HepG2 (cell line): ENCODE data around the gene INO80B. TPM values are rescaled to one million over a fixed set of nuclear protein-coding genes. Genes with fewer than 3 reads are reported as not detected.

ENCODE experiments used
- ATAC-seq: fragments of 200-7000 bp; cut with Tn5 transposase; 3 replicates; pipeline ENCODE4 v1.9.1; 2020; ENCODE audit warnings: mild to moderate bottlenecking, moderate library complexity
- BruUV-seq: library from RNA; stranded (reverse); fragments of 400-500 nt; replicated peaks from 2 replicates; lab custom pipeline; 2021; lab: Mats Ljungman, UMichigan
- CTCF ChIA-PET: fragments of 300-600 bp; formaldehyde crosslinking; extraction: SDS; loops from one replicate; lab custom pipeline; 2021; ENCODE audit warnings: low total read pairs, inconsistent platforms, low intra/inter-chr PET ratio; lab: Yijun Ruan, JAX
- POLR2A ChIA-PET: fragments of 350-600 bp; sonication (Branson Sonifier 250); formaldehyde crosslinking; loops from one replicate; lab custom pipeline; 2020; ENCODE audit warnings: antibody characterized with exemption, inconsistent platforms; lab: Yijun Ruan, JAX
- DNase-seq: peaks from one replicate; pipeline ENCODE4 v3.0.0-alpha.2; 2015; ENCODE audit warnings: low spot score
- FAIRE-seq: peaks from 3 replicates; lab custom pipeline; 2011; peaks lifted over from hg19 to GRCh38; lab: Jason Lieb, UNC
- H2AFZ ChIP-seq: one replicate; pipeline ENCODE4 v1.6.1; 2011; ENCODE audit warnings: low read length, inconsistent platforms
- H3K27ac ChIP-seq: fragments of 300-600 bp; 3 replicates; pipeline ENCODE4 v1.8.0; 2011; ENCODE audit warnings: mixed run types, mild to moderate bottlenecking, mixed read lengths, low read length, inconsistent platforms; ENCODE audit not compliant: insufficient read depth; ENCODE audit errors: extremely low read length
- H3K27me3 ChIP-seq, 2 experiments: fragments of 200-600 bp in 1 of 2; 2 replicates in 1 of 2; 3 replicates in 1 of 2; pipeline versions ENCODE4 v1.6.0 to v1.8.0; 2011; ENCODE audit warnings: low read length in 2 of 2, mild to moderate bottlenecking in 2 of 2, moderate library complexity in 2 of 2, inconsistent platforms in 1 of 2; ENCODE audit not compliant: insufficient read depth in 2 of 2, control insufficient read depth in 1 of 2
- H3K36me3 ChIP-seq, 2 experiments: fragments of 200-600 bp in 1 of 2; replicated peaks in 1 of 2; 2 replicates in 1 of 2; 3 replicates in 1 of 2; pipeline versions ENCODE4 v1.5.1 to v1.8.0; 2011; ENCODE audit warnings: low read length in 2 of 2, inconsistent platforms in 1 of 2; ENCODE audit not compliant: insufficient read depth in 2 of 2, control insufficient read depth in 1 of 2
- H3K4me1 ChIP-seq: 2 replicates; pipeline ENCODE4 v1.5.1; 2012; ENCODE audit warnings: low read length, inconsistent platforms; ENCODE audit not compliant: insufficient read depth
- H3K4me2 ChIP-seq: 2 replicates; pipeline ENCODE4 v1.6.0; 2011; ENCODE audit warnings: low read depth, low read length, inconsistent platforms
- H3K4me3 ChIP-seq, 3 experiments: fragments of 200-600 bp in 1 of 3; sonication (generic), shearing (Covaris generic) in 1 of 3; replicated peaks in 1 of 3; 2 replicates each; pipeline ENCODE4 v1.5.1; 2011 to 2016; ENCODE audit warnings: low read length in 3 of 3, inconsistent platforms in 2 of 3, low read depth in 2 of 3, mild to moderate bottlenecking in 2 of 3, control low read depth in 1 of 3, mixed read lengths in 1 of 3; ENCODE audit not compliant: insufficient read depth in 1 of 3
- H3K79me2 ChIP-seq: one replicate; pipeline ENCODE4 v1.6.1; 2011; ENCODE audit warnings: low read length, inconsistent platforms; ENCODE audit not compliant: insufficient read depth
- H3K9ac ChIP-seq: 2 replicates; pipeline ENCODE4 v1.6.0; 2011; ENCODE audit warnings: mild to moderate bottlenecking, low read depth, low read length, inconsistent platforms; ENCODE audit not compliant: insufficient read depth
- H3K9me3 ChIP-seq: 2 replicates; pipeline ENCODE4 v1.5.1; 2012; ENCODE audit warnings: mild to moderate bottlenecking, low read length
- H4K20me1 ChIP-seq: 2 replicates; pipeline ENCODE4 v1.6.0; 2011; ENCODE audit warnings: inconsistent platforms, mild to moderate bottlenecking, low read length, moderate library complexity; ENCODE audit not compliant: insufficient read depth
- AHDC1 ChIP-seq: sonication (generic); formaldehyde crosslinking; IDR thresholded peaks from 2 replicates; pipeline ENCODE4 v1.5.1; 2020; ENCODE audit warnings: mild to moderate bottlenecking, missing genetic modification reagents, borderline replicate concordance
- AHR ChIP-seq: IDR thresholded peaks from 2 replicates; pipeline ENCODE4 v1.6.1; 2018; ENCODE audit warnings: missing genetic modification reagents, missing compliant biosample characterization
- CSRNP1 ChIP-seq: sonication (generic); formaldehyde crosslinking; IDR thresholded peaks from 2 replicates; pipeline ENCODE4 v1.8.1; 2023; ENCODE audit warnings: mild to moderate bottlenecking, missing genetic modification reagents
- FOSL1 ChIP-seq: sonication (generic); formaldehyde crosslinking; IDR thresholded peaks from 2 replicates; pipeline ENCODE4 v1.9.0; 2021; ENCODE audit warnings: missing genetic modification reagents, borderline replicate concordance
- MYC ChIP-seq: sonication (generic); formaldehyde crosslinking; IDR thresholded peaks from 2 replicates; pipeline ENCODE4 v1.9.0; 2021; ENCODE audit warnings: missing genetic modification reagents, borderline replicate concordance
- RERE ChIP-seq: IDR thresholded peaks from 2 replicates; pipeline ENCODE4 v1.6.1; 2016; ENCODE audit warnings: low read depth, missing genetic modification reagents, missing compliant biosample characterization
- SIX1 ChIP-seq: sonication (generic); formaldehyde crosslinking; IDR thresholded peaks from 2 replicates; pipeline ENCODE4 v1.4.0; 2020; ENCODE audit warnings: missing genetic modification reagents, borderline replicate concordance
- ZNF652 ChIP-seq: IDR thresholded peaks from 2 replicates; pipeline ENCODE4 v1.6.1; 2016; ENCODE audit warnings: low read depth, borderline replicate concordance
- WGBS: methylation state at CpG from one replicate; pipeline ENCODE4 v1.1.6; 2017; ENCODE audit warnings: low lambda C conversion rate; 5-methylcytosine and 5-hydroxymethylcytosine counted together
- in situ Hi-C: cut with HindIII; loops from 2 replicates; pipeline ENCODE4 v1.10.0; 2017; ENCODE audit warnings: low pct_unique_long_range_greater_than_20kb; ENCODE audit not compliant: extremely low pct_ligation_motif_present
- intact Hi-C: fragments of 100-400 bp; cut with micrococcal nuclease; formaldehyde crosslinking; loops from one replicate; pipeline ENCODE4 v1.10.0; 2022; ENCODE audit not compliant: unreplicated experiment
- polyA plus RNA-seq, 8 experiments: library from polyadenylated mRNA; depleted of rRNA in 3 of 8; stranded (reverse) in 7 of 8; unstranded in 1 of 8; fragments of >200 nt; fragmentation: Illumina TruSeq in 4 of 8; extraction: Trizol in 4 of 8; gene quantifications; 2 replicates each; pipeline versions ENCODE4 v1.2.1 to v1.2.3, GENCODE V29; 2011 to 2016; ENCODE audit warnings: low read depth in 4 of 8, missing spikeins in 1 of 8, mixed read lengths in 1 of 8; ENCODE audit not compliant: insufficient read depth in 1 of 8
- total RNA-seq, 5 experiments: library from RNA; depleted of rRNA; stranded (reverse); fragments of >200 nt; fragmentation: Illumina TruSeq; extraction: Trizol; gene quantifications; 2 replicates each; pipeline ENCODE4 v1.2.3, GENCODE V29; 2016; ENCODE audit warnings: low read depth in 1 of 5

Gene INO80B
- total and polyA plus RNA-seq, 2 of the 13 experiments (the other 11 are each of a cell fraction or from before 2014, with no cell fraction given), result 6.2 to 14.5 TPM

- peak overlapping the region; percentile 76 to 94 (median 93) for H3K4me3 ChIP-seq
- peaks cover 15 to 33% of the 10 kb centered on the region in 2 experiments for H3K36me3 ChIP-seq
- FAIRE-seq (no peak), DNase-seq (no peak), ATAC-seq (peak; percentile 30)
- intact Hi-C loops (loop anchor here (2.0 kb wide), 1 partner anchor 60 kb away; no protein-coding TSS in a partner anchor), in situ Hi-C loops (no loop called here)
- H4K20me1 ChIP-seq, result peaks cover 41% of the 10 kb centered on the region
- H3K9ac ChIP-seq, result peak overlapping the region; percentile 91
- H3K79me2 ChIP-seq, result peaks cover 57% of the 10 kb centered on the region
- peak overlapping the region; percentile 91 for H3K27ac ChIP-seq
- ChIA-PET POLR2A (interaction anchor here (1.5 to 11.6 kb wide), 8 partner anchors 13 to 62 kb away, joined by 4 to 342 read pairs (median 20); partner anchors contain the start of genes C2orf81, CCDC142, INO80B and MRPL53), CTCF (no interaction called here)
- no peak overlapping the region for H2AFZ ChIP-seq
- H3K9me3 ChIP-seq, result no peaks in the 10 kb centered on the region
- under 1% methylated on average over 32 of the region's 33 CpGs for WGBS
- peak overlapping the region; percentile 95 for H3K4me2 ChIP-seq
- BruUV-seq, result no TSS peak
- peaks cover 65% of the 10 kb centered on the region for H3K4me1 ChIP-seq
- H3K27me3 ChIP-seq, result no peaks in the 10 kb centered on the region; a peak in 1 of 5 replicates
- peak; percentile 8; the same call in 1 of the 2 replicates for TF ChIP-seq CSRNP1
- no peak for TF ChIP-seq ZNF652 (CRISPR knock-in tag)
- TF ChIP-seq FOSL1, result 0 out of 2 replicates have a peak, but pooled peaks have one; percentile 42
- TF ChIP-seq AHR (CRISPR knock-in tag), result no peak
- 0 out of 2 replicates have a peak, but pooled peaks have one; percentile 15 for TF ChIP-seq AHDC1 (CRISPR knock-in tag)
- TF ChIP-seq MYC, result peak; percentile 30; the same call in 1 of the 2 replicates
- no peak for TF ChIP-seq RERE (CRISPR knock-in tag)
- no peak for TF ChIP-seq SIX1 (CRISPR knock-in tag)
These were observed 13.7 kb upstream of the INO80B start for GRCh38 chr2:74441170-74441689.
